Mesendoderm (in vitro differentiated cells): ENCODE results near the gene FOXC1.

Experiments used
- DNase-seq: peaks from one replicate; pipeline ENCODE4 v3.0.0; 2013
- H2AK5ac ChIP-seq: 2 replicates; pipeline ENCODE4 v1.6.1; 2013; ENCODE audit warnings: low read length, inconsistent platforms
- H2BK120ac ChIP-seq: 2 replicates; pipeline ENCODE4 v1.6.1; 2013; ENCODE audit warnings: low read depth, mild to moderate bottlenecking, low read length, moderate library complexity, mixed read lengths
- H2BK15ac ChIP-seq: replicated peaks from 2 replicates; pipeline ENCODE4 v1.6.1; 2013; ENCODE audit warnings: low read depth, mild to moderate bottlenecking, moderate library complexity
- H2BK5ac ChIP-seq: 2 replicates; pipeline ENCODE4 v1.6.1; 2013; ENCODE audit warnings: low read length, inconsistent platforms
- H3K18ac ChIP-seq: 2 replicates; pipeline ENCODE4 v1.6.1; 2013; ENCODE audit warnings: mild to moderate bottlenecking, low read length, mixed read lengths
- H3K23ac ChIP-seq: one replicate; pipeline ENCODE4 v1.6.1; 2013; ENCODE audit warnings: low read length
- H3K27ac ChIP-seq: 2 replicates; pipeline ENCODE4 v1.5.1; 2013; ENCODE audit warnings: low read depth, mild to moderate bottlenecking, inconsistent platforms, low read length, moderate library complexity
- H3K27me3 ChIP-seq: 2 replicates; pipeline ENCODE4 v1.6.1; 2013; ENCODE audit warnings: low read length, control low read depth, mild to moderate bottlenecking, inconsistent platforms; ENCODE audit not compliant: insufficient read depth, poor library complexity
- H3K36me3 ChIP-seq: 2 replicates; pipeline ENCODE4 v1.6.1; 2013; ENCODE audit warnings: low read length, inconsistent platforms; ENCODE audit not compliant: control insufficient read depth, insufficient read depth
- H3K4ac ChIP-seq: one replicate; pipeline ENCODE4 v1.6.1; 2013; ENCODE audit warnings: low read depth, mild to moderate bottlenecking, low read length, moderate library complexity
- H3K4me1 ChIP-seq: 2 replicates; pipeline ENCODE4 v1.6.1; 2013; ENCODE audit warnings: low read depth, low read length, inconsistent platforms; ENCODE audit not compliant: control insufficient read depth
- H3K4me2 ChIP-seq: 2 replicates; pipeline ENCODE4 v1.6.1; 2013; ENCODE audit warnings: low read length
- H3K4me3 ChIP-seq: 2 replicates; pipeline ENCODE4 v1.5.1; 2013; ENCODE audit warnings: mild to moderate bottlenecking, low read length
- H3K56ac ChIP-seq: one replicate; pipeline ENCODE4 v1.6.1; 2013; ENCODE audit warnings: low read length
- H3K79me1 ChIP-seq: 2 replicates; pipeline ENCODE4 v1.6.1; 2013; ENCODE audit warnings: low read length, inconsistent platforms
- H3K79me2 ChIP-seq: 2 replicates; pipeline ENCODE4 v1.6.1; 2013; ENCODE audit warnings: mild to moderate bottlenecking, low read length; ENCODE audit not compliant: control insufficient read depth, insufficient read depth
- H3K9ac ChIP-seq: 2 replicates; pipeline ENCODE4 v1.6.1; 2013; ENCODE audit warnings: low read length, inconsistent platforms
- H4K5ac ChIP-seq: one replicate; pipeline ENCODE4 v1.6.1; 2013; ENCODE audit warnings: low read length
- H4K8ac ChIP-seq: one replicate; pipeline ENCODE4 v1.6.1; 2013; ENCODE audit warnings: low read depth, mild to moderate bottlenecking, control low read depth, low read length, moderate library complexity
- WGBS: extraction: QIAGEN DNeasy Blood & Tissue Kit; methylation state at CpG from one replicate; pipeline ENCODE4 v1.1.7; 2013; ENCODE audit warnings: low lambda C conversion rate, missing lambda C conversion rate; ENCODE audit not compliant: insufficient coverage; ENCODE audit errors: extremely low coverage; 5-methylcytosine and 5-hydroxymethylcytosine counted together

FOXC1 gene

DNA sequence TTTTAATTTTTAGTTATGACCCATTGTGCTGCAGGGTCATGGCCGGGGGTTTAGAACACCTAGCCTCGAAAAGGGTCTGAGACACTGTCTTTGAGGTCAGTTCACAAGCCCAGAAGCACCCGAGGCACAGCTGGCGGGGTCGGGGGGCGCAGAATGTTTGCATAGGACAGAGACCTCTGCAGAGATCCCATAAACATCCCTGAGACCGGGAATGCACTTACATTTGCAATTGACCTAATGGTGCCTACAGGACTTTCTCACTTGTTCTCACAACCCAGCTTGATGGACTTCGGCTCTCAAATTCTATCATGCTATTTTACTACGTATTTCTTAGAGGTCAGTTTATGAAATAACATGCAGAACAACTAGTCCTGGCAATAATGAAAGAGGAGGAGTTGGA is 33.5 kb upstream of the FOXC1 start:
- H3K4me3 ChIP-seq = no peak overlapping the region
- no peak overlapping the region for H3K23ac ChIP-seq
- H3K79me1 ChIP-seq = no peaks in the 10 kb centered on the region
- H3K18ac ChIP-seq = peak overlapping the region; percentile 60
- no peak overlapping the region for H3K56ac ChIP-seq
- H3K36me3 ChIP-seq = no peaks in the 10 kb centered on the region
- H3K4me1 ChIP-seq = peaks cover 22% of the 10 kb centered on the region
- peak overlapping the region; percentile 4 for H3K4ac ChIP-seq
- H2AK5ac ChIP-seq = no peak overlapping the region
- H3K79me2 ChIP-seq = no peaks in the 10 kb centered on the region
- H3K27me3 ChIP-seq = no peaks in the 10 kb centered on the region
- no peak overlapping the region for H3K9ac ChIP-seq
- H3K4me2 ChIP-seq = no peak overlapping the region
- no peak for DNase-seq
- H2BK120ac ChIP-seq = no peak overlapping the region
- H4K8ac ChIP-seq = no peak overlapping the region
- no CpG with 5 or more reads among the region's 9 CpGs for WGBS
- H3K27ac ChIP-seq = no peak overlapping the region
- H2BK5ac ChIP-seq = no peak overlapping the region
- no peak overlapping the region for H2BK15ac ChIP-seq
- no peak overlapping the region for H4K5ac ChIP-seq

- no peak overlapping the region for H3K4ac ChIP-seq
- H2AK5ac ChIP-seq = no peak overlapping the region
- no peak for DNase-seq
- no peak overlapping the region for H4K5ac ChIP-seq
- H3K4me3 ChIP-seq = no peak overlapping the region
- H4K8ac ChIP-seq = no peak overlapping the region
- H3K79me2 ChIP-seq = no peaks in the 10 kb centered on the region
- no peaks in the 10 kb centered on the region for H3K27me3 ChIP-seq
- no peak overlapping the region for H3K9ac ChIP-seq
- H3K36me3 ChIP-seq = no peaks in the 10 kb centered on the region
- no peak overlapping the region for H2BK15ac ChIP-seq
- no peak overlapping the region for H3K23ac ChIP-seq
- no CpG with 5 or more reads among the region's 11 CpGs for WGBS
- no peak overlapping the region for H3K18ac ChIP-seq
- no peak overlapping the region for H3K27ac ChIP-seq
- H3K79me1 ChIP-seq = no peaks in the 10 kb centered on the region
- H2BK120ac ChIP-seq = no peak overlapping the region
- H3K4me1 ChIP-seq = peaks cover 22% of the 10 kb centered on the region
- H3K4me2 ChIP-seq = no peak overlapping the region
- H3K56ac ChIP-seq = no peak overlapping the region
- H2BK5ac ChIP-seq = no peak overlapping the region
Measured at GRCh38 chr6:1576711-1577110, 33.0 kb upstream of the FOXC1 start.

DNA sequence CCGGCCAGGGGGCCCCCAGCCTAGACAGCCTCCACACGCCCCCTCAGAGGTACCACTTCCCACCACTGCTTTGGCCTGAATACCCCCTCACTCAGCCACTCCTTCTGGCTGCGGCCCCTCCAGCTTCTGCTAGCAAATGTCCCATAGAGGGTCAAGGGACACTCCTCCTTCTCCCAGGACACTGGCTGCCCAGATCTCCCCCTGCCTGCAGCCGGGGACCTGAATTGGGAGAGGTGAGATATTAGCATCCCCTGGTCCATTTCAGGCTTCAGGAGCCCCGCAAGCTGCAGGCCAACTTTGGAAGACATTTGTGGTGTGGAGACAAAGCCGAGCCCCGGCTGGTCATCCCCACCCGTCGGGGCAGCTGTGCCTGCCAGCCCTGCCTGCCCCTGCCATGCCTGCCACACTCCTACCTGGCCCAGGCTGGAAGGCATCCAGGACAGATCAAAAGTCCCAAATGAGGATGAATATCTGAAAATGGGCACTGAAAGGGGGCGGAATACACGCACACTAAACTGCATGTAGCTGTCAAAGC is 32.5 kb upstream of the FOXC1 start:
- no peak overlapping the region for H3K56ac ChIP-seq
- no peak overlapping the region for H3K23ac ChIP-seq
- no peak overlapping the region for H3K27ac ChIP-seq
- no peak overlapping the region for H3K4ac ChIP-seq
- no peak overlapping the region for H4K8ac ChIP-seq
- H2BK15ac ChIP-seq = no peak overlapping the region
- H3K4me2 ChIP-seq = no peak overlapping the region
- H2BK120ac ChIP-seq = no peak overlapping the region
- no peak overlapping the region for H3K18ac ChIP-seq
- WGBS = no CpG with 5 or more reads among the region's 11 CpGs
- H2AK5ac ChIP-seq = no peak overlapping the region
- H3K9ac ChIP-seq = no peak overlapping the region
- H4K5ac ChIP-seq = no peak overlapping the region
- no peaks in the 10 kb centered on the region for H3K27me3 ChIP-seq
- no peak for DNase-seq
- no peaks in the 10 kb centered on the region for H3K79me2 ChIP-seq
- H3K4me1 ChIP-seq = peaks cover 22% of the 10 kb centered on the region
- H3K36me3 ChIP-seq = no peaks in the 10 kb centered on the region
- no peaks in the 10 kb centered on the region for H3K79me1 ChIP-seq
- no peak overlapping the region for H3K4me3 ChIP-seq
- H2BK5ac ChIP-seq = no peak overlapping the region

DNA sequence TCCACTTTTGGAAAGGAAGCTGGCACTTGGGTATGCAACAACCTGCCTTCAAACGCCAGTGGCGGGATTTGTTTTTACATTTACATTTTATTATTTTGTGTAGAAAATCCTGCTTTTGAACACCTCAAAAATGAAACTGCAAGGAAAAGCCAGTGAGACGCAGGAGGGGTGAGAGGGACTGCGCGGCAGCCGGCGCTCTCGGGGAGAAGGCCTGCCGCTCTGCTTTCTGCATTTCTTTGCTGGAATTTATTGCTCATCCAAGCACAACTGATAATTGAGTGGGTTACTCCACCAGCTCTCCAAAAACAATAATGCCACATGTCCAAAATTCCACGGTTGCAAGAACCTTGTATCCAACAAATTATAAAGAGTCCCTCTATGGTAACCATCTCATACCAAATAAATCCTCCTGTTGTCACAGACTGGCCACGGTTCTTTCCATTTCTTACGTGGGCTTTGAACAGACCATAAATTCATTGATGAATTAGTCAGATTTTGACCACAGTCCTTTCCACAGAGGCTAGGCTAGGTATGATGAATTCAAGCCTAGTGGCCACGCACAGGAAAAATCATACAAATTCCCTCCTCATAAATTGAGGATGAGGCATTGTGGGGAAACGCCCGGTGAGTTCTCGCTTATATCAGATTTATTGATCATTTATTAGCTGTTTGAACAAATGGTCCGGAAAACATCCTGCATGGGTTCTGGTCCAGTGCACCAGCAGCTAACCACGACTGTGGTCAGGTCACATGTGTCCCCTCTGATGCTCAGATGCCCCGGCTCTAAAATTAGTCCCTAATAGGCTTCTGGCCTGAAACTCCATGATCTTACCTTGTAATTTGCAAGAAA is 31.6 kb upstream of the FOXC1 start:
- Histone ChIP-seq H2BK5ac (no peak overlapping the region), H3K79me2 (no peaks in the 10 kb centered on the region), H3K4me3 (no peak overlapping the region), H3K23ac (no peak overlapping the region), H3K9ac (no peak overlapping the region), H3K4ac (no peak overlapping the region), H3K79me1 (no peaks in the 10 kb centered on the region), H2AK5ac (no peak overlapping the region), H3K56ac (no peak overlapping the region), H3K4me1 (peaks cover 22% of the 10 kb centered on the region), H3K27ac (no peak overlapping the region), H3K4me2 (no peak overlapping the region), H3K27me3 (no peaks in the 10 kb centered on the region), H4K8ac (no peak overlapping the region), H3K18ac (no peak overlapping the region), H2BK15ac (no peak overlapping the region), H2BK120ac (no peak overlapping the region), H3K36me3 (no peaks in the 10 kb centered on the region), H4K5ac (no peak overlapping the region)
- no CpG with 5 or more reads among the region's 19 CpGs for WGBS
- no peak for DNase-seq

DNA sequence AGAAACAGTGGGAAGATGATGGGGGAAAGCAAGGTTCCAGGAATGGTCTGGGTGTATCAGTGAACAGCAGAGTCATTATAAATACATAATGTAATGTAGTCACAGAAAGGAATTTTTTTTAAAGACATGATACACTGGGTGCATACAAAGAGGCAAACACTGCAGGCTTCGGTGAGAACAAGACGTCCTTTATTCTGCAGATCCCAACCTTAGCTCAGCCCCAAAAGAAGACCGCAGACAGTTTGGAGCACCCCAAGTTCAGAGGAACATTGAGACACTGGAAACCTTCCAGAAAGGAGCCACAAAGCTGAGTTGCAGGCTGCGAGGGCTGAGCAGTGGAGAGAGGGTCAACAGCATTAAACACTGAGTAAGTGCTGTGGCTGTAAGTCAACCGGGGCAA is 30.6 kb upstream of the FOXC1 start:
- Histone ChIP-seq H3K27me3 (no peaks in the 10 kb centered on the region), H3K4me2 (no peak overlapping the region), H3K4me3 (no peak overlapping the region), H3K79me1 (no peaks in the 10 kb centered on the region), H3K27ac (no peak overlapping the region), H3K23ac (no peak overlapping the region), H3K79me2 (no peaks in the 10 kb centered on the region), H3K18ac (no peak overlapping the region), H3K9ac (no peak overlapping the region), H3K36me3 (no peaks in the 10 kb centered on the region), H4K5ac (no peak overlapping the region), H2BK15ac (no peak overlapping the region), H2AK5ac (no peak overlapping the region), H2BK5ac (no peak overlapping the region), H3K56ac (no peak overlapping the region), H2BK120ac (no peak overlapping the region), H4K8ac (no peak overlapping the region), H3K4me1 (peaks cover 21% of the 10 kb centered on the region), H3K4ac (no peak overlapping the region)
- WGBS = no CpG with 5 or more reads among the region's 5 CpGs
- no peak for DNase-seq
